Stimulated activated naive CD8-positive, alpha-beta T cell treated with anti-CD3 and anti-CD28 coated beads, Interleukin-15, Interleukin-2, amounts not matched to agents 100 ng/mL and 50 ng/mL, for 24 hours (primary cell): Measurements from ENCODE around the gene RTN4RL1.
"Not testable (repeated sequence)": the region's sequence is repeated elsewhere in the genome, so short reads cannot be mapped to it uniquely, and the experiment has no call there.

ENCODE experiments used
- H3K27ac Mint-ChIP-seq: one replicate; pipeline ENCODE4 v1.8.0; 2021; ENCODE audit warnings: mild to moderate bottlenecking, mixed read lengths
- H3K27me3 Mint-ChIP-seq: one replicate; pipeline ENCODE4 v1.8.0; 2021; ENCODE audit warnings: mixed read lengths
- H3K36me3 Mint-ChIP-seq: one replicate; pipeline ENCODE4 v1.8.0; 2021; ENCODE audit warnings: low read depth, mixed read lengths
- H3K4me1 Mint-ChIP-seq: one replicate; pipeline ENCODE4 v1.8.0; 2021; ENCODE audit warnings: low read depth, mixed read lengths
- H3K4me3 Mint-ChIP-seq: one replicate; pipeline ENCODE4 v1.8.0; 2021; ENCODE audit warnings: mild to moderate bottlenecking, mixed read lengths
- H3K9me3 Mint-ChIP-seq: one replicate; pipeline ENCODE4 v1.8.0; 2021; ENCODE audit warnings: mixed read lengths

Gene RTN4RL1

DNA sequence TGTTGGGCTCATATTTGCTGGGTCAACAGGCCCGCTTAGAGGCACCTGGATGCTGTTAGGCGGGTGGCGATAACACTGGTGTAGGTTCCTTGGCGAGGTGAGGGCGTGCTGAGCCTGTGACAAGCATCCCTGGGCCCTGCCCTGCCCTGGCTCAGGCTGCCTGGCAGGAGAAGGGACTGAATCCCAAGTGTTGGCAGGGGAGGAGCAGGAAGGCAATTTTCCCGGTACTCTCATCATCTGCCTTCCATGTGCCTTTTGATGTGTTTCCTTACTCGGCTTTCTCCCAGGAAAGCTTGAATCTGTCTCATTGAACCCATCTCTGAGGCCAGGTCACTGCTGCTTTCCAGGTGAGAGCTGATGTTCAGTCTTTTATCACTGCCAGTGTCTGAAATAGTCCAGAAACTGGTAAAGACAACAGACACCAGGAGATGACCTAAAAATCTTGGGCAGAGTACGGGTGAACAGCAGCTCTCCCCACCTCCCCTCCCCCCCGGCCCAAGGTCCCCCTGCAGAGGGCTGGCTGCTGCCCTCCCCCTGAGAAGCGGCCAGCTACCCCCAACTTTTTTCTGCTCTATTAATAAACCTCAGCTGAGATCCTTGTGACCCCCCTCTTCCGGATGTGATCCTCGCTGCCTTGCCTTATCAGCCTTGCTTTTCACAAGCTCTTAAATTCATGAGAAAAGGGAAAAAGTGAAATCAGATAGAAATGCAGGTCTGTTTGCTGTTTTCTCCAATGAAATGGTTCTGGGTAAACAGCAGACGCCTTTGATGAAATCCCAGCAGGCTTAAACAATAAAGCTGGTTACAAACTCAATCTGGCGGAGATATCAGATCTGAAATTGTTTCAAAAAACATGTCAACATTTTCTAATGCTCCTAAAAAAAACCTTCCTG, 29.0 kb downstream of the RTN4RL1 start:
- H3K36me3 Mint-ChIP-seq: no peaks in the 10 kb centered on the region
- H3K27ac Mint-ChIP-seq: no peak overlapping the region
- peaks cover 23% of the 10 kb centered on the region for H3K27me3 Mint-ChIP-seq
- H3K4me1 Mint-ChIP-seq: peaks cover 3% of the 10 kb centered on the region
- H3K4me3 Mint-ChIP-seq: no peak overlapping the region
- no peaks in the 10 kb centered on the region for H3K9me3 Mint-ChIP-seq

DNA sequence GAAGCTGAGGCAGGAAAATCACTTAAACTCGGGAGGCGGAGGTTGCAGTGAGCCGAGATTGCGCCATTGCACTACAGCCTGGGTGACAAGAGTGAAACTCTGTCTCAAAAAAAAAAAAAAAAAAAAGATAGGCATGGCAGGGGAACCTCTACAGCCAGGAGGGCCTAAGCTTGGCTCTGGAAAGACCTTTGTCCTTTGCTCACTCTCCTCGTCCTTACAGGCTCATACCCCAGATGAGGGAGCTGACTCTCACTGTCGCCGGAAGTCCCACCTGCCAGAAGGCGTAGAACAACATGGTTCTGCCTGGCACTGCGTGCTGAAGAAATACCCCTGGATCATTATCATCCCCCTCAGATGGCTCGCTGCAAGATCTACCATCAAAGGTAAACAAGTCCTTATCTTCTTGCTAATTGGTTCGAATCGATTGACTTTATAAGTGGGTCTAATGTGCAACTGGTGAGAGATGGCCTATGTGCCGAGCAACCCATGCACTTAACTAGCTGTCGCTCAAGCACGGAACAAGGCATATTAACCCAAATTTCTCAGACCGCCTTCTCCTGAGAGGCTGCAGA, 29.7 kb downstream of the RTN4RL1 start:
- H3K4me1 Mint-ChIP-seq: peaks cover 3% of the 10 kb centered on the region
- H3K27ac Mint-ChIP-seq: no peak overlapping the region
- no peak overlapping the region for H3K4me3 Mint-ChIP-seq
- H3K9me3 Mint-ChIP-seq: no peaks in the 10 kb centered on the region
- H3K36me3 Mint-ChIP-seq: no peaks in the 10 kb centered on the region
- peaks cover 23% of the 10 kb centered on the region for H3K27me3 Mint-ChIP-seq

DNA sequence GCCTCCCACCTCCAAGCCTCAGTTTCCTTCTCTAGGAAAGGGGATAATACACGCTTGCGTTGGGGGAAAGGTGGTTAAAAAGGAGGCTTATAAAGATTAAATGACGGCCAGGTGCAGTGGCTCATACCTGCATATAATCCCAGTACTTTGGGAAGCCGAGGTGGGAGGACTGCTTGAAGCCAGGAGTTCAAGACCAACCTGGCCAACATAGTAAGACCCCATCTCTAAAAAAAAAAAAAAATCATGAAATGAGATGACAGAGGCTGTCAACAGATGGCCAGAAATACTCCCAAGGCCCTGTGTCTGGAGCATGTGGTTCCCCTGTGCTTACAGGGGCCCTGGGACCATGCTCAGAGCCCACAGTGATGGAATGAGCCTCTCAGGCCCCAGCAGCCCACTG, 30.4 kb downstream of the RTN4RL1 start:
- Mint-ChIP-seq H3K9me3 (no peaks in the 10 kb centered on the region), H3K4me1 (peaks cover 3% of the 10 kb centered on the region), H3K36me3 (no peaks in the 10 kb centered on the region), H3K27me3 (peaks cover 20% of the 10 kb centered on the region), H3K27ac (no peak overlapping the region), H3K4me3 (no peak overlapping the region)

GRCh38 chr17:1992541-1992940, 32.6 kb downstream of the RTN4RL1 start:
- Mint-ChIP-seq H3K36me3 (no peaks in the 10 kb centered on the region), H3K4me3 (no peak overlapping the region), H3K27me3 (peaks cover 10% of the 10 kb centered on the region), H3K27ac (no peak overlapping the region), H3K4me1 (no peaks in the 10 kb centered on the region), H3K9me3 (no peaks in the 10 kb centered on the region)

DNA sequence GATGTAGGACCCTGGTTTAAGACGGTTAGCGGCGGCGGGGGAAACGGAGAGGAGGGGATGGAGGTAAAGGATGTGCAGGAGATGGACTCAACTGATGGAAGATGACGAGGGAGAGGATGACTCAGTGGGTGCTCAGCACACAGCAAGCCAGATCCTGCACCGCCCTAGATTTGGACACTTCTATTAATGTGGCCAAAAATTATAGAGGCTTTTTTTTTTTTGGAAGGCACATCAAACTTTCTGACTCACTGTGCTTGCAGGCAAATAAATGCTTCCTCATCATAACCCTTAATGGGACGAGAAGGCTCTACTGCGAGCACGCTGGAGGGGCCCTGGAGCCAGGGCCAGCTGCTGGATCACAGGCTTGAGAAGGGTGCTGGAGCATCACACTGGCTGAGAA, 36.0 kb downstream of the RTN4RL1 start:
- Mint-ChIP-seq H3K36me3 (no peaks in the 10 kb centered on the region), H3K27ac (no peak overlapping the region), H3K27me3 (no peaks in the 10 kb centered on the region), H3K4me3 (no peak overlapping the region), H3K4me1 (no peaks in the 10 kb centered on the region), H3K9me3 (no peaks in the 10 kb centered on the region)

DNA sequence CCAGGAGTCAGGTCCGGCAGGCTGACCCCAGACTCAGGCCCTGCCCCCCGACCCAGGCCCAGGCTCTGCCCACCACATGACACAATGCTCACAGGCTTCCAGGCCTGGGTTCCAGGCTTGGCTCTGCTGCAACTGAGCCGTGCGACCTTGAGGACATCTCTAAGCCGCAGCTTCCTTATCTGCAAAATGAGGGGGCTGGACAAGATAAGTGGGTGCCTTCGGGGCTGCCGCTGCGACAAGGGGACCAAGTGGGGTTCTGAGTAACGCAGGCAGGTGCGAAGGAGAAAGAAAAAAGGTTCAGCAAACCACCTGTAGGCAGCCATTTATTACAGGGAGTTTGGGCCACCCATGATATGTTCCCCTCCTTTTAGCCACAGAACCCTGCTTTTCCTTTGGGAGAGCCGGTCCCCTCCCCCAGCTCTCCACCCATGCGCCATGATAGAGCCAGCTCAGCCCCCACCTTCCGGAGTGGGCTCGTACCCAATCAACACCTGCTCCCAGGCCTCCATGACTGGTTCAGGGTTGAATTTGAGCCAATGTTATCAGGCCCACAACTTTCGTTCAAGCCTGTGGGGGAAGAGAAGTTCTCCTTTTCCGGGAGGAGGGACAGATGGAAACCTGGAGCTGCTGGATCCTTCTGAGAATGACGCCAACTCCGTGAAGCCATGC, 38.2 kb downstream of the RTN4RL1 start:
- H3K36me3 Mint-ChIP-seq: no peaks in the 10 kb centered on the region
- H3K9me3 Mint-ChIP-seq: no peaks in the 10 kb centered on the region
- no peak overlapping the region for H3K4me3 Mint-ChIP-seq
- H3K4me1 Mint-ChIP-seq: no peaks in the 10 kb centered on the region
- H3K27ac Mint-ChIP-seq: no peak overlapping the region
- no peaks in the 10 kb centered on the region for H3K27me3 Mint-ChIP-seq

- Mint-ChIP-seq H3K4me3 (no peak overlapping the region), H3K27me3 (no peaks in the 10 kb centered on the region), H3K4me1 (no peaks in the 10 kb centered on the region), H3K9me3 (no peaks in the 10 kb centered on the region), H3K36me3 (no peaks in the 10 kb centered on the region), H3K27ac (no peak overlapping the region)
These were observed 39.4 kb downstream of the RTN4RL1 start for GRCh38 chr17:1985686-1986085.

DNA sequence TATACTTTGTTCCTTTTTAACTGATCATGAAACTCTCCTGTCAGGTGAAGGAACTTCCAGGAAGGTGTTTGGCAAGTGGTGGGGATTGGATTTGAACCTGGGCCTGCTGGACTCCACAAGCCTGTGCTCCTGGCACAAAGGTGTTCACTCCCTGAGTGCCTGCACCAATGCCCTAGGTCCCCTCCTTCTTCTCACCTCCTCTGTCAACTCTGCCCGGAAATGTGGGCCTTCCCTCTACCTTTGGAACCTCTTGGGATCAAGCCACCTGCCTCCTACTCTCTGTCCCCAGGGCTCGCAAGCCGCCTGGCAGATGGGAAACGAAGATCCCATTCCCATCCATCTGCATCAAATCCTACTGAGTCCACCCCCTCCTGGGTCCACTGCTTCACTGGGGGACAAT, 40.0 kb downstream of the RTN4RL1 start:
- H3K9me3 Mint-ChIP-seq: no peaks in the 10 kb centered on the region
- no peaks in the 10 kb centered on the region for H3K27me3 Mint-ChIP-seq
- no peak overlapping the region for H3K4me3 Mint-ChIP-seq
- no peaks in the 10 kb centered on the region for H3K36me3 Mint-ChIP-seq
- H3K27ac Mint-ChIP-seq: no peak overlapping the region
- H3K4me1 Mint-ChIP-seq: no peaks in the 10 kb centered on the region

DNA sequence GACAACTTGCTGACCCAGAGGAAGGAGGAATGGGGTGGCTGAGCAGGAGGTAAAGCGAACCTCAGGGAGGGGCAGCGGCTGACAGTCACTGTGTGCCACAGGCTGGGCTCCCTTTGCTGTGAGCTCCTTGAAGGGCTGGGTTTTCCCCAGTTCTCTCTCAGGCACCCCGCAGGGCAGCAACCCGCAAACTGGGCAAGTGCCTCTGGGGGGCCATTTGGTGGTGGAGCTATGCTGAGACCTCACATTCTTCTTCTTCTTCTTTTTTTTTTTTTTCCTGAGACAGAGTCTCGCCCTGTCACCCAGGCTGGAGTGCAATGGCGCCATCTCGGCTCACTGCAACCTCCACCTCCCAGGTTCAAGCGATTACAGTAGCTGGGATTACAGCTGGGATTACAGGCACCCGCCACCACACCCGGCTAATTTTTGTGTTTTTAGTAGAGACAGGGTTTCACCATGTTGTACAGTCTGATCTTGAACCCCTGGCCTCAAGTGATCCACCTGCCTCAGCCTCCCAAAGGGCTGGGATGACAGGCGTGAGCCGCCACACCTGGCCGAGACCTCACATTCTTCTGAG, 42.3 kb downstream of the RTN4RL1 start:
- H3K27ac Mint-ChIP-seq, H3K36me3 Mint-ChIP-seq, H3K9me3 Mint-ChIP-seq, H3K27me3 Mint-ChIP-seq, H3K4me1 Mint-ChIP-seq, H3K4me3 Mint-ChIP-seq: not testable (repeated sequence)

GRCh38 chr17:1980665-1981250, 44.4 kb downstream of the RTN4RL1 start:
- Mint-ChIP-seq H3K36me3 (no peaks in the 10 kb centered on the region), H3K4me1 (peaks cover 13% of the 10 kb centered on the region), H3K9me3 (no peaks in the 10 kb centered on the region), H3K27ac (no peak overlapping the region), H3K4me3 (no peak overlapping the region), H3K27me3 (peaks cover 10% of the 10 kb centered on the region)

DNA sequence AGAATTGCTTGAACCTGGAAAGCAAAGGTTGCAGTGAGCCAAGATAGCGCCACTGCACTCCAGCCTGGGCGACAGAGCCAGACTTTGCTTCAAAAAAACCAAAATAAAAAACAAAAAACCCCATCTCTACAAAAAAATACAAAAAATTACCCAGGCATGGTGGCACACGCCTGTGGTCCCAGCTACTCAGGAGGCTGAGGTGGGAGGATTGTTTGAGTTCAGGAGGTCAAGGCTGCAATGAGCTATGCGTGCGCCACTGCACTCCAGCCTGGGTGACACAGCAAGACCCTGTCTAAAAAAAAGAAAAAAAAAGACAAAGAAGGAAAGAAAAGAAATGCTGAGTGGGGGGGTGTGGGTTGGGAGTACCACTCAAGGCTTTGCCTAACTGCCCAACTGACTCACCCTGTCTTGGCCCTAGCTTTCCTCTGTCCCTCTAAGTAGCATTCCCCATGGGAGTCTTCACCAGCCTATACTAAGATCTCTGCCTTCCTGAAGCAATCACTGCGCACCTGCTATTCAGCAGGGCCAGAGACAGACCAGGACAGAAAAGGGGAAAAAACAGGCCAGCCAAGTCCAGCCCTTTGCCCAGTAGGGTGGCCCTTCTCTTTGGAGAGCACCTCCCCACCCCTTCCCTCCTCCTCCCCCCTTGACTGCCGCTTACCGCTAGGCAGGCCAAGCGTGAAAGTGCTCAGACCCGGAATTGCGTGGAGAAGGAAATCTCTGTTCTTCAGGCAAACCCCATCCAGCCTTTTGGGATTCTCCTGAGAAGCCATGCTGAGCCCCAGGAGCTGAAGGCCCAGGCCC, 45.8 kb downstream of the RTN4RL1 start:
- no peaks in the 10 kb centered on the region for H3K36me3 Mint-ChIP-seq
- H3K4me1 Mint-ChIP-seq: peaks cover 20% of the 10 kb centered on the region
- no peak overlapping the region for H3K27ac Mint-ChIP-seq
- H3K9me3 Mint-ChIP-seq: no peaks in the 10 kb centered on the region
- no peak overlapping the region for H3K4me3 Mint-ChIP-seq
- peaks cover 14% of the 10 kb centered on the region for H3K27me3 Mint-ChIP-seq

GRCh38 chr17:1978396-1978949, 46.7 kb downstream of the RTN4RL1 start:
- Mint-ChIP-seq H3K27ac (no peak overlapping the region), H3K4me1 (peaks cover 20% of the 10 kb centered on the region), H3K27me3 (peaks cover 18% of the 10 kb centered on the region), H3K4me3 (no peak overlapping the region), H3K36me3 (no peaks in the 10 kb centered on the region), H3K9me3 (no peaks in the 10 kb centered on the region)

GRCh38 chr17:1977583-1978395, 47.3 kb downstream of the RTN4RL1 start:
- H3K27me3 Mint-ChIP-seq: peaks cover 19% of the 10 kb centered on the region
- no peaks in the 10 kb centered on the region for H3K36me3 Mint-ChIP-seq
- H3K4me3 Mint-ChIP-seq: no peak overlapping the region
- no peaks in the 10 kb centered on the region for H3K9me3 Mint-ChIP-seq
- peaks cover 21% of the 10 kb centered on the region for H3K4me1 Mint-ChIP-seq
- no peak overlapping the region for H3K27ac Mint-ChIP-seq
